Measurements from ENCODE around the gene RFX6.

GRCh38 chr6:116894669-116895068 lies 17.6 kb downstream of the RFX6 start:
- TF ChIP-seq CTCF (IDR thresholded peaks at IDR 0.05): no peak
- TF ChIP-seq POLR2A (IDR thresholded peaks at IDR 0.05): no peak
- no peak for TF ChIP-seq EP300 (IDR thresholded peaks at IDR 0.05)
